ENCODE measurements around the gene PLET1.

PLET1 gene

DNA sequence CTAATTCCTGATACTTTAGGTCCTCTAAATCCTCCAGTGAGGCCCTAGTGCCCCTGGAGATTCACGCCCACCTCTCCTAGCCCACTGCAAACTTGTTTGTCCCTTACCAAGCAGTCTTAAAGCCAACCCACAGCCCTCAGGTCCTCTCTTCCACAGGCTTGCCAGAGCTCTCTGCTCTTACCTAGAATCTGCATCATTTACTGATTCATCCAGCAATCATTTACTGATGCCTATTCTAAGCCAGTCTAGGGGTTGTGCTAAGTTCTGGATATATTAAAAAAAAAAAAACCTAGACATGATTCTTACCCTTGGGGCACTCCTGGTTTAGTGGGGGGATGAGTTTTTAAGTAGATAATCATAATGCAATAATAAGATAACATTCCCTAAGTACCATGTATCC lies 43.0 kb upstream of the PLET1 start:
- Histone ChIP-seq H3K27me3 (replicated peaks; ENCODE audit: control insufficient read depth, insufficient read depth, low read length) (no peaks in the 10 kb centered on the region; the same call in 1 of the 2 replicates), H3K36me3 (ENCODE audit: control insufficient read depth, insufficient read depth, low read length) (no peaks in the 10 kb centered on the region), H3K4me3 (replicated peaks; ENCODE audit: low read depth, low read length) (no peak overlapping the region)
- no peak for DNase-seq (ENCODE audit: extremely low read depth, insufficient read length)
- TF ChIP-seq, protein P1, sequence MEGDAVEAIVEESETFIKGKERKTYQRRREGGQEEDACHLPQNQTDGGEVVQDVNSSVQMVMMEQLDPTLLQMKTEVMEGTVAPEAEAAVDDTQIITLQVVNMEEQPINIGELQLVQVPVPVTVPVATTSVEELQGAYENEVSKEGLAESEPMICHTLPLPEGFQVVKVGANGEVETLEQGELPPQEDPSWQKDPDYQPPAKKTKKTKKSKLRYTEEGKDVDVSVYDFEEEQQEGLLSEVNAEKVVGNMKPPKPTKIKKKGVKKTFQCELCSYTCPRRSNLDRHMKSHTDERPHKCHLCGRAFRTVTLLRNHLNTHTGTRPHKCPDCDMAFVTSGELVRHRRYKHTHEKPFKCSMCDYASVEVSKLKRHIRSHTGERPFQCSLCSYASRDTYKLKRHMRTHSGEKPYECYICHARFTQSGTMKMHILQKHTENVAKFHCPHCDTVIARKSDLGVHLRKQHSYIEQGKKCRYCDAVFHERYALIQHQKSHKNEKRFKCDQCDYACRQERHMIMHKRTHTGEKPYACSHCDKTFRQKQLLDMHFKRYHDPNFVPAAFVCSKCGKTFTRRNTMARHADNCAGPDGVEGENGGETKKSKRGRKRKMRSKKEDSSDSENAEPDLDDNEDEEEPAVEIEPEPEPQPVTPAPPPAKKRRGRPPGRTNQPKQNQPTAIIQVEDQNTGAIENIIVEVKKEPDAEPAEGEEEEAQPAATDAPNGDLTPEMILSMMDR (IDR thresholded peaks at IDR 0.05; ENCODE audit: insufficient read depth, low read length, poor library complexity, severe bottlenecking): no peak

DNA sequence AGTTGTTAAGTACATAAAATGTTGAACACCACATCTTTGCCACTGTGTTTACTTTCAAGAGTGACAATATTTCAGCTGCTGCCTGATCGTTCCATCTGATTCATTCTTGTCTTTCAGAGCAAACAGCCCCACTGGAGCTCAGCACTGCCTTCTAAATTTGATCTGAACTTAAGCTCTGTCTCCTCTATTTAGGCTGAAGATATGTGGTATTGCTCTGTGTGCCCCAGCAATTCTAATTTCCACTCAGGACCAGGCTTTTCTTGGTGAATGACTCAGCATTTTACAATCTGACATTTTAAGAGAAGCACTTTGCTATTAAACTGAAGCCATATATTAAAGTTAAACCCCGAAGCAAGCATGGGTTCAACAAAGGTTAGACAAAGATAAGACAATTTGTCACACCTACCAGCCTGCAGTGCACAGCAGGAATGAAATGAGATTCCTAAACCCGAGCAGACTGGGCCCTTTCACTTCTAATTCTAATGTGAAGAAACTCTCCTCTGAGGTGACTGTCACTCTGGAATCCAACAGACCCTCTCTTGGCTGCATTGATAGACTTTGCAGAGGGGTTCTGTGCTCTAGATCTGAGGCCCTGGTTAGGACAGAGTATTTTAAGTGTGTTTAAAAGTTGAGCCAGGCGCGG lies 41.7 kb upstream of the PLET1 start:
- H3K27me3 ChIP-seq (replicated peaks; ENCODE audit: control insufficient read depth, insufficient read depth, low read length): no peaks in the 10 kb centered on the region; the same call in 1 of the 2 replicates
- no peak for DNase-seq (ENCODE audit: extremely low read depth, insufficient read length)
- TF ChIP-seq, protein P1 (IDR thresholded peaks at IDR 0.05; ENCODE audit: insufficient read depth, low read length, poor library complexity, severe bottlenecking): no peak
- no peaks in the 10 kb centered on the region for H3K36me3 ChIP-seq (ENCODE audit: control insufficient read depth, insufficient read depth, low read length)
- H3K4me3 ChIP-seq (replicated peaks; ENCODE audit: low read depth, low read length): no peak overlapping the region

DNA sequence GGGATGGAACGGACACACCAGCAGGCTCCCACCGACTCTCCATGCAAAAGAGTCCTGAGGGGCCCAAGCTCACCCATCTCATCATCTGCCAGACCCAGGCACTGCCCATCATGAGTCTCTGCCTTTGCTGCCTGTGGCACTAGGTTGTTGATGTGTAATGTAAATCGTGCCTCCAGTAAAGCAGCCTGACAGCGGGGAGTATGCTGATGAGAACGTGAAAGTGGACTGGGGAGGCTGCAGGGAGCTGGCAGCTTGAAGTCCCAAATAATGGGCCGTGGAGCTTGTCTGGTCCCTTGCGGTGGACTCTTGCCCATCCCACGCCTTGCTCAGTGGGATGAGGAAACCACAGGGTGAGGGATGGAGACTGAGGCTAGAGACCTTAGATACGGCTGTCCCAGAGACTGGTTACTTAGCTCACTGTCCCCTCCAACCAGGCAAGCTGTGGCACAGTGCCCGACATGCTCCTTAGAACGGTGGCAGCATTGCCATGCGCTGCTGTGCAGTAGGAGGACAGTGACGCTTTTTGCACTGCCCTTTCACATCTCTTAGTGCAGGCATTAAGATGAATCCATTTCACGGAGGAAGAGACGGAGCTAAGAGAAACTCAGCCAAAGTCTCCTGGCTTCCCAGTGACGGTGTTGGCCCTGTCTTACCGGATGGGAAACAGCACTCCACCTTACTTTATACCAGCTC lies 39.6 kb upstream of the PLET1 start:
- H3K27me3 ChIP-seq (replicated peaks; ENCODE audit: control insufficient read depth, insufficient read depth, low read length): no peaks in the 10 kb centered on the region; the same call in 1 of the 2 replicates
- TF ChIP-seq, protein P1 (IDR thresholded peaks at IDR 0.05; ENCODE audit: insufficient read depth, low read length, poor library complexity, severe bottlenecking): no peak
- H3K4me3 ChIP-seq (replicated peaks; ENCODE audit: low read depth, low read length): no peak overlapping the region
- DNase-seq (ENCODE audit: extremely low read depth, insufficient read length): no peak
- no peaks in the 10 kb centered on the region for H3K36me3 ChIP-seq (ENCODE audit: control insufficient read depth, insufficient read depth, low read length)

DNA sequence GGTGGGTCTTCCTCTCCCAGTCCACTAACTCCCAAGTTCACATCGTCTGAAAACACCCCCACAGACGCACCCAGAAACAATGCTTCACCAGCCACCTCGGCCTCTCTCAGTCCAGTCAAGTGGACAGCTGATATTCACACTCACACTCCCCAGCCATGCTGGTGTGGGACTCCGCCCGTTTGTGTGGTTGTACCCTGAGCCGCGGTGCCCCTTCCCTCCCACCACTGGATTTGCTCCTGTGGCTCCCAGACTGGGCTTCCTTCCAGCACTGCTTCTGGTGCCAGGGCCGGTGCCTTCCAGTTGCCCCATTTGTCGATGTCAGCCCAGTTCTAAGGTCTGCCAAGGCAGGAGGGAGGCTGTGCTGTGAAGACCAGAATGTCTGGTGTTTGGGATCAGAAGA lies 37.9 kb upstream of the PLET1 start:
- TF ChIP-seq, protein P1 (IDR thresholded peaks at IDR 0.05; ENCODE audit: insufficient read depth, low read length, poor library complexity, severe bottlenecking): no peak
- Histone ChIP-seq H3K36me3 (ENCODE audit: control insufficient read depth, insufficient read depth, low read length) (no peaks in the 10 kb centered on the region), H3K4me3 (replicated peaks; ENCODE audit: low read depth, low read length) (no peak overlapping the region), H3K27me3 (replicated peaks; ENCODE audit: control insufficient read depth, insufficient read depth, low read length) (no peaks in the 10 kb centered on the region; the same call in 1 of the 2 replicates)
- no peak for DNase-seq (ENCODE audit: extremely low read depth, insufficient read length)

DNA sequence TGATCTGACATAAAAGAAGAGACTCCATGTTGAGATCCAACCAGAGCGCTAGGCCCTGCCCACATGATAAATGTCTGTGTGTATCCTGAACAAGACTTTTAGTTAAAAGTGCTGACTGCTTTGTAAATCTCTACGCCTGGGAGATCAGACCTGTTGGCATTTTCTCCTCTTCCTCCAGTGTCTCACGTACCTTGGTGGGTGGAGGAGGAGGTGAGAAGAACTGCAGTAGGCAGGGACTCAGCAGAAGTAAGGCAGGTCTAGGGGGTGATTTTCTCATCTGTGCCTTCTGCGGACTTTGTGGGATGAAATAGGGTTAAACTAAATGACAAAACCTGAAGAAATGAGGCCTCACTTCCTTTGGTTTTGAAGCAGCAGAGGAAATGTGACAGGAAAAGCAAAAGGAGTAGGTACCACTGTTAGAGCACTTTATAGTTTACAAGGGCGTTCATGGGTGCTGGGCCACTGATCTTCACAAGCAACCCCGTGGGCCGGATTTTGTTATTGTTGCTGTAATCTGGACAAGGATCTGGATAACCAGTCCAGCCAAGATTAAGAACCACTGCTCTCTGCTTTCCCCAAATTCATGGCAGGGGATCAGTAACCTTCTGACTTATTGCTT lies 36.7 kb upstream of the PLET1 start:
- Histone ChIP-seq H3K36me3 (ENCODE audit: control insufficient read depth, insufficient read depth, low read length) (no peaks in the 10 kb centered on the region), H3K4me3 (replicated peaks; ENCODE audit: low read depth, low read length) (no peak overlapping the region), H3K27me3 (replicated peaks; ENCODE audit: control insufficient read depth, insufficient read depth, low read length) (no peaks in the 10 kb centered on the region; the same call in 1 of the 2 replicates)
- TF ChIP-seq, protein P1 (IDR thresholded peaks at IDR 0.05; ENCODE audit: insufficient read depth, low read length, poor library complexity, severe bottlenecking): no peak
- no peak for DNase-seq (ENCODE audit: extremely low read depth, insufficient read length)
